T follicular helper cell (primary cell): Measurements from ENCODE around the gene COASY.

ENCODE experiments used
- DNase-seq: peaks from one replicate; pipeline ENCODE4 v3.0.0-alpha.2; 2020; ENCODE audit warnings: low read depth

The COASY gene

GRCh38 chr17:42613699-42614295 lies 51.8 kb downstream of the COASY start:
- DNase-seq, result no peak
